Activated CD4-positive, alpha-beta T cell treated with anti-CD3 and anti-CD28 coated beads for 1 hour (primary cell): Measurements from ENCODE around the gene SDSL.

ENCODE experiments used
- DNase-seq: peaks from one replicate; pipeline ENCODE4 v3.0.0-alpha.2; 2020

Gene SDSL, protein sequence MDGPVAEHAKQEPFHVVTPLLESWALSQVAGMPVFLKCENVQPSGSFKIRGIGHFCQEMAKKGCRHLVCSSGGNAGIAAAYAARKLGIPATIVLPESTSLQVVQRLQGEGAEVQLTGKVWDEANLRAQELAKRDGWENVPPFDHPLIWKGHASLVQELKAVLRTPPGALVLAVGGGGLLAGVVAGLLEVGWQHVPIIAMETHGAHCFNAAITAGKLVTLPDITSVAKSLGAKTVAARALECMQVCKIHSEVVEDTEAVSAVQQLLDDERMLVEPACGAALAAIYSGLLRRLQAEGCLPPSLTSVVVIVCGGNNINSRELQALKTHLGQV

DNA sequence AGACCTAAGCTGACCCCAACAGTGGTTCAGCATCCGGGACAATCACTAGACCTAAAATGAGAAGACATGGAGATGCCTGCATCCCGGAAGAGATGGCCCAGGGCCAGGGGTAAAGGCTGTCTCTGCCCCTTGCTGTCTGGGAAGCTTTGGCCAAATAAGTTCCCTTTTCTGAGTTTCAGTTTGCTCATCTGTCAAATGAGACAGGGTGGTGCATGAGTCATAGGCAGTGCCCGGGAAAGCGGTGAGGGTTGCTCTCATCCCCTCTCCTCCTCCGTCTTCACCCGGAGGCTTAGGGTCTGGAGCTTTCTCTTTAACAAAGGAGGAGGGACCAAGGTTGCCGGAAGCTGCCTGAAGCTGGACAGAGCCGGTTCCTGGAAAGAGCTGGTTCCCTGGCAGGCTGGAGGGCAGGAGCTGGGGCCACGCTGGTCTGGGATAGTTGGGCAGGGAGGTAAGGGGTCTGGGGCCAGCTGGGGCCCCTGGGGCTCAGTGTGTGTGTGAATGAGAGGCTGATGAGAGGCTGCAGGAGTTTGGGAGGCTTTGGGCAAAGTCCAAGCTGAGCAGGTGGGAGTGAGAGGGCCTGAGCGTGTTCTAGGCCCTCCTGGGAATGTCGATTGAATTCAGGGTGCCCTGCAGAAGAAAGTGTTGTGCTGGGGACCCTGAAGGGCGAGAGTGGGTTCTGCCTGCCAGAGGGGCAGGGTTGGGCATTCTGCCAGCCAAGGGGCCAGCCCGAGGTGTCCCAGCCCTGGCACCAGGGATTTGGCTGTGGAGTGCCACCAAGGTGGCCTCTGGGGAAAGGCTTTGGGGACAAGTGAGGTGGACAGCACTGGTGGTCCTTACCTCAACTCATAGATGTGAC, at the start of gene SDSL:
Gene SDSL (plus strand): TSS at position 351 of the 856 bp plus-strand sequence. CDS start 5,603 bp downstream, outside the sequence.
- no peak for DNase-seq

- no peak for DNase-seq
Measured at GRCh38 chr12:113373440-113373839, 48.7 kb upstream of the SDSL start.

- no peak for DNase-seq
Measured at GRCh38 chr12:113373969-113374368, 48.2 kb upstream of the SDSL start.

- no peak for DNase-seq
Measured at GRCh38 chr12:113374823-113375428, 47.3 kb upstream of the SDSL start.

GRCh38 chr12:113378291-113378690, 43.9 kb upstream of the SDSL start:
- no peak for DNase-seq

- DNase-seq = no peak
Measured at GRCh38 chr12:113381220-113381619, 41.0 kb upstream of the SDSL start.

GRCh38 chr12:113382206-113382605, 40.0 kb upstream of the SDSL start:
- no peak for DNase-seq

- DNase-seq = no peak
Measured at GRCh38 chr12:113384778-113385177, 37.4 kb upstream of the SDSL start.

DNA sequence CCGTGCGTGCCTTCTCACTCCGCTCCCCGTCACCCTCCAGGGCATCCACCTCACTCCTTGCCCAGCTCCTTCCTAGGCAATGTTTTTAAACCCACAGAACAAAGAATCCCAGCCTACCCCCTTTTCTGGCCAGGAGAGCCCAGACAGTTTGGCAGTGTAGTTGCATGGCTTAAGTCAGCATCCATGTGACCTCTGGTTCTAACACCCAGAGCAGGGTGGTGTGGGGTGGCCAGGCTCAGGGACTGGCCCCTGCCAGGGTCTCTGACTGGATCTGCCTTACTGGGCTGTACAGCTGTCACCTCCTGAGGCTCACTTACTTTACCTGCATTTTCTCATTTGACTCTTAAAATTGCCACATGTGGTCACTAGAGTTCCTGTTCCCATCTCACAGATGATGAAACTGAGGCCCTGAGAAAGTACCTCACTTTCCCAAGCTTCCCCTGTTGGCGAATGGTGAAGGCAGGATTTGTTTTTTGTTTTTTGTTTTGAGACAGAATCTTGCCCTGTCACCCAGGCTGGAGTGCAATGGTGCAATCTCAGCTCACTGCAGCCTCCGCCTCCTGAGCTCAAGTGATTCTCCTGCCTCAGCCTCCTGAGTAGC, 36.8 kb upstream of the SDSL start:
- no peak for DNase-seq

- no peak for DNase-seq
Measured at GRCh38 chr12:113386866-113387566, 35.2 kb upstream of the SDSL start.

- no peak for DNase-seq
Measured at GRCh38 chr12:113387631-113388030, 34.5 kb upstream of the SDSL start.

DNA sequence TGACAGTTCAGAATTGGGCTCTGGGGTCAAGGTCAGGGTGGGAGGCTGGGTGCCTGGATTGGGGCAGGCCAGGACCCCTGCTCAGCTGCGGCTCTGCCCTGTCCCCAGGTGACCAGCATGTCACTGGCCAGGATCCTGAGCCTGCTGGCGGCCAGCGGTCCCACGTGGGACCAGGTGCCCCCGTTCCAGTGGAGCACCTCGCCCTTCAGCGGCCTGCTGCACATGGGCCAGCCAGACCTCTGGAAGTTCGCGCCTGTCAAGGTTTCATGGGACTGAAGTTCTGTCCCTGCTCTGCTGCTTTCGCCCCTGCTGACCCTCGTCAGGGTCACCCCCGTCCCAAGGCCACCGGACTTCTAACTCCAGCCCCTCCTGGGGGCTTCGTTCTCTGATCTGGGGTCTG, 33.8 kb upstream of the SDSL start:
- DNase-seq = no peak

DNA sequence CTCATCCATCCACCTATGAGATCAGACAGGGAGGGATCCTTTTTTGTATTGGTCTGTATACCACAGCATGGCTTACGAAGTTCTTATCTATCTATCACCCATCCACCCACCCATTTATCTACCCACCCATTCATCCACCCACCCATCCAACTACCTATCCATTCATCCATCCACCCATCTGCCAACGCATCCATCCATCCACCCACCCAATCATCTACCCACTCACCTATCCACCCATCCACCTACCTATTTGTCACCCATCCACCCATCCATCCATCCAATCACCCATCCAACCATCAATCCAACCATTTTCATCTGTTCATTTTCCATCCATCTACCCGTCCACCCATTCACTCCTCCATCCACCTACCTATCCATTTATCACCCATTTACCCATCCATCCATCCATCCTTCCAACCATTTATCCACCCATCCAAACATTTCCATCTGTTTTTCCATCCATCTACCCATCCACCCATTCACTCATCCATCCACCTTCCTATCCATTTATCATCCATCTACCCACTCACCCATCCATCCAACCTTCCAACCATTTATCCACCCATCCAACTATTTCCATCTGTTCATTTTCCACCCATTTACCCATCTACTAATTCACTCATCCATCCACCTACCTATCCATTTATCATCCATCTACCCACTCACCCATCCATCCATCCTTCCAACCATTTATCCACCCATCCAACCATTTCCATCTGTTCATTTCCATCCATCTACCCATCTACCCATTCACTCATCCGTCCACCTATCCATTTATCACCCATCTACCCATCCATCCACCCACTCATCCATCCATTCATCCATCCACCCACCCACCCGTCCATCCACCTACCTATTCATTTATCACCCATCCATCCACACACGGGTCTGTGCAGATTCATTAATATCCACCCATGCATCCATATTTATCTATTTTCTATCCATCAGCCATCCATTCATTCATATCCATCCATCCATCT, 31.8 kb upstream of the SDSL start:
- no peak for DNase-seq

DNA sequence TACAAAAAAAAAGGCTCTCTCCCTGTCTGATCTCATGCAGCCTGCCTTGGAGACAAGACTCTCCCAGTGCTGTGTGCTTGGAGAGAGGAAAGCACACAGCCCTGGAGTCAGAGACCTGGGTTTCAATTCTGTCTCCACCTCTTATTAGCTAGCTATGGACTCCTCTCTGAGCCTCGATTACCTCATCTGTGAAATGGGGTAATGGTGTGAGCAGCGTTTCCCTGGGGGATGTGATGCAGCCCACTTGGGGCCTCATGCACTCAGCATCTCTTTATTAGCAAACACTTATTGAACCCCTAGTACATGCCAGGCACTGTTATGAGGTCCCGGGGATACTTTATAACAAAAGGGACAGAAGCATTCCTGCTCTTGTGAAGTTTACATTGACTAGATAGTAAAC, 31.0 kb upstream of the SDSL start:
- no peak for DNase-seq

DNA sequence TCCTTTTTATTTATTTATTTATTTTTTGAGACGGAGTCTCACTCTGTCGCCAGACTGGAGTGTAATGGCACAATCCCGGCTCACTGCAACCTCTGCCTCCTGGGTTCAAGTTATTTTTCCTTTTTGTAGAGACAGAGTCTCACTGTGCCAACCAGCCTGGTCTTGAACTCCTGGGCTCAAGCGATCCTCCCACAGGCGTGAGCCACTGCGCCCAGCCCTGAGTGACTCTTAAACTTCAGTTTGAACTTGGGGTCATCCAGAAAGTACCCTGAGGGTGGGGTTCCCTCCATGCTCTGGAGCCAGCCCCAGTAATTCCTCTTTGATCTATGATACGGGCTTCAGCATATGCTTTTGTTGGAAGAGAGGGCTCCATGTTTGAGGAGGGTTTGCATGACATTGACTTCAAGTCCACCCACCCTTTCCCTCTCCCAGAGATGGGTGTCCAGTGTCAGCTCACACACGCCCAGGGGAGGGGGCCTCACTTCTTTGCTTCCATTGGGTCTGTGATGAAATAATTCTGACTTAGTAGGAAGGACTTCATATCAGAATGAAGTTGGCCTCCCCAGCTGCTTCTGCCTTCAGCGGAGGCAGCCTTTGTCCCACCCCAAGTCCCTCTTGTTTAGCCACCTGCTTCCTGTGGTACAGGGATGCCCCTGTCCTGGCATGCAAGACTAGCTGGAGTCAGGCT, 30.4 kb upstream of the SDSL start:
- DNase-seq = no peak

DNA sequence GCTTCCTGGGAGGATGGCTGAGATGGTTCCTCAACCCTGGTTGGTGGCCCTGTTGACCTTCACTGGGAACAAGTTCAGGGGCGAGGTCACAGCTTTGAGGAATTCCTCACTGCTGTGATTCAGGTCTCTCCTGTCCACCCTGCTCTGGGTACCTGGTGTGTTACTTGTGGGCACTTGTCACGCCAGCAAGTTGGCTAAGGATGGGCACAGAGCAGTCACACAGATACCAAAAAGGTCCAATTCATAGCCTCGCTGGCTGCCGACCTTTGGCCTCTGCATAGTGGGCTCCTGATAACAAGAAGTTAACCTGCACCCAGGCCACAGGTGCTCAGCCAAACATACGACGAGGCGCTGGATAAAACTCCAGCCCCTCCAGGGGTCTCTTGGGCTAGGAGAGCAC, 29.7 kb upstream of the SDSL start:
- no peak for DNase-seq

GRCh38 chr12:113392988-113393579, 29.1 kb upstream of the SDSL start:
- no peak for DNase-seq

- DNase-seq = no peak
Measured at GRCh38 chr12:113393749-113394148, 28.4 kb upstream of the SDSL start.

- DNase-seq = no peak
Measured at GRCh38 chr12:113395119-113395518, 27.1 kb upstream of the SDSL start.

DNA sequence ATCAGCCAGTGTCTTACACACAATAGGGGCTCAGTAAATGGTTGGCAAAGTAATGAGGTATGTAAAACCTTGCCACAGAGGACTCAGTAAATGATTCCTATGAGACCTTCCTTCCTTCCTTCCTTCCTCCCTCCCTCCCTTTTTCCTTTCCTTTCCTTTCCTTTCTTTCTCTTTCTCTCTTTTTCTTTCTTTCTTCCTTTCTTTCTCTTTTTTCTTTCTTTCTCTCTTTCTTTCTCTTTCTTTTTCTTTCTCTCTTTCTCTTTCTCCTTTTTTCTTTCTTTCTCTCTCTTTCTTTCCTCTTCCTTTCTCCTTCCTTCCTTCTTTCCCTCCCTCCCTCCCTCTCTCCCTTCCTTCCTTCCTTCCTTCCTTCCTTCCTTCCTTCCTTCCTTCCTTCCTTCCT, 26.0 kb upstream of the SDSL start:
- DNase-seq = no peak
